Vagina (tissue), 2 donors: ENCODE data around the gene GPATCH2L.

ENCODE experiments used
- CTCF ChIP-seq, 3 experiments: fragments of 450-650 bp in 2 of 3; fragments of 200-600 bp in 1 of 3; sonication (generic) in 1 of 3; IDR thresholded peaks; one replicate each; pipeline ENCODE4 v1.5.1; 2017 to 2019; ENCODE audit warnings: antibody characterized with exemption in 3 of 3, mild to moderate bottlenecking in 2 of 3, moderate library complexity in 2 of 3
- POLR2A ChIP-seq, 2 donors: fragments of 450-650 bp; IDR thresholded peaks; one replicate each; pipeline ENCODE4 v1.6.1; 2017; ENCODE audit warnings: antibody characterized with exemption in 2 of 2, mild to moderate bottlenecking in 2 of 2, moderate library complexity in 2 of 2
- POLR2AphosphoS5 ChIP-seq, 2 donors: sonication (generic); formaldehyde crosslinking; IDR thresholded peaks; one replicate each; pipeline ENCODE4 v1.9.0; 2017; ENCODE audit warnings: antibody characterized with exemption in 2 of 2, mild to moderate bottlenecking in 2 of 2, low read depth in 1 of 2; ENCODE audit not compliant: insufficient read depth in 1 of 2

- TF ChIP-seq CTCF (IDR thresholded peaks at IDR 0.05) (no peak), POLR2AphosphoS5 (IDR thresholded peaks at IDR 0.05; ENCODE audit: insufficient read depth in 1 of 2, low read depth in 1 of 2) (no peak), POLR2A (IDR thresholded peaks at IDR 0.05) (no peak)
Measured at GRCh38 chr14:76138119-76138757, 13.5 kb upstream of the GPATCH2L start.
